Medulla oblongata (tissue), 1 donor: ENCODE data around the gene SOD2.
"Not testable (repeated sequence)": the region's sequence is repeated elsewhere in the genome, so short reads cannot be mapped to it uniquely, and the experiment has no call there.

ENCODE experiments used
- DNase-seq: peaks from one replicate; pipeline ENCODE4 v3.0.0-alpha.2; 2015; ENCODE audit errors: extremely low spot score

The SOD2 gene

DNA sequence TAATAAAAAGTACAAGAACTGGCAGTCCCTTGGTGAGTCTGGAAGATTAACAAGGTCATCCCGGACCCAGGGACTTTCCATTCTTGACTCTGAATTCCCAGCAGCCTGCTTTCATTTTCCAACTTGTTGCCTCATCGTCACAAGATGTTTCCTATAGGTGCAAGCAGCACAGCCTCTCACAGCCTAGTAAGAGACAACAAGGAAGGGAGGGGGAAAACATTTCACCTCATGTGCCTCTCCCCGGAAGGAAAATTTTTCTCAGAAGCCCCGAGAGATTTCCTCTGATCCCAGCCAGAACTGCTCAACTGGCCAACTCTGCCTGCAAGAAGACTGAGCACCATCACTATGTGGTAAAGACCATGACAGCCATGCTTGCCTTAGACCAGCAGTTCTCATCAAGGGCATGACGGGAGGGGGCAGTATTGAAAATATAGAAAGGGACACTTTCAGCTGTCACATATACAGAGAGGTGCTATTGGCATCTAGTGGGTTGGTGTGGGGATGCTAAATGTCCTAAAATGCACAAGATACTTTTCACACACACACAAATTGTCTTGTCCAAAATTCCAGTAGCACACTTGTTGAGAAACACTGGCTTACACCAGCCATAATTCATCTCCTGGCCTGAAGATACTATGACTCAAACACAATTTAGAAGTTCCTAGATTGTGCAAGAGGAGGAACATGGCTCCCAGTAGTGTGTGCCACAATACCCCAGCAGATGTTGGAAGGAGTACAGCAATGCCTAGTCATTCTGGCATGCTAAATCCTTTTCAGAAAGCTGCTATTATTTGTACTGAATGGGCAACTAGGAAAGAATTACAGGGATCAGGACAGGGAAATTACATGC, 23.4 kb upstream of the SOD2 start:
- DNase-seq: peak; percentile 73

DNA sequence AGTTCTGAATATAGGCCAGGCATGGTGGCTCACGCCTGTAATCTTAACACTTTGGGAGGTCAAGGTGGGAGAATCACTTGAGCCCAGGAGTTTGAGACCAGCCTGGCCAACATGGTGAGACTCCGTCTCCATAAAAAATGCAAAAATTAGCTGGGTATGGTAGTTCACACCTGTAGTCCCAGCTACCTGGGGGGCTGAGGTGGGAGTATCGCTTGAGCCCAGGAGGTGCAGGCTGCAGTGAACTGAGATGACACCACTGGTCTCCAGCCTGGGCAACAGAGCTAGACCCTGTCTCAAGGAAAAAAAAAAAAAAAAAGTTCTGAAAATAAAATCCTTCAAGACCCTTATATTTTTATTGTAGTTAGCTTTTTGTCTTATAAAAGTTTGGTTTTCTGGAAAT, 22.6 kb upstream of the SOD2 start:
- no peak for DNase-seq

DNA sequence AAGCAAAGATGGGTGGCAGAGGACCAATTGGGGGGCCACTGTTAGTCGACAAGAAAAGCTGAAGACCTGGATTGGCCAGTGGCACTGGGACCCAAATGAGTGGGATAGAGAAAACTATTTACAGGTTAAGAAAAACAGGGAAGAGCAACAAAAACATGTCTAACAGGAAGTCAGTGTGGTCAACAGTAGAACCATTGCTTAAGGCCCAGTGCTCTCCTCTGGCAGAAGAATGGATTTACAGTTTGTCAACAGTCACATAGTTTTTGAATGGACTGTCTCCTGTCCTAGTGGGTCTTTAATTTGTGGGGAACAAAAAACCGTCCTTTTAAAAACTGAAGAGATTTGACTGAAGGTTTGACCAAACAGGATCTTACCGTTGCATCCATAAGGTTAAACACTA, 22.1 kb upstream of the SOD2 start:
- no peak for DNase-seq

DNA sequence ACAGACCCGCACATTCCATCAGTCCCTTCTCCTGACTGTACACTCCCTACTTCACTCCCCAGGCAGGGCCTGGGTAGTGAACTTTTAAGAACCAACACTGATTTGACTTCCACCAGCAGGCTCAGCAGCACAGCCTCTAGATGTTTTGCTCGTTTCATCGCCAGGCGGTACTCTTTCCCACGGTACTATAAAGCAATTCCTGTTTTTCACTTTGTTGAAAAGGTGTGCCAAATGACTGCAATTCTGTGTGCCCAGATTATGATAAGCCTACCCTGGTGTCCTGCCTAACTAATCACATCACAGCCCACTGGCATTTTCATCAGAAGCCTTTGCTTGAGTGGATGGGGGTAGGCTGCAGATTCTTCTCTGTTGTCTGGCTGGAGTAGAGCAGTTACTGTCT, 21.4 kb upstream of the SOD2 start:
- DNase-seq: no peak

DNA sequence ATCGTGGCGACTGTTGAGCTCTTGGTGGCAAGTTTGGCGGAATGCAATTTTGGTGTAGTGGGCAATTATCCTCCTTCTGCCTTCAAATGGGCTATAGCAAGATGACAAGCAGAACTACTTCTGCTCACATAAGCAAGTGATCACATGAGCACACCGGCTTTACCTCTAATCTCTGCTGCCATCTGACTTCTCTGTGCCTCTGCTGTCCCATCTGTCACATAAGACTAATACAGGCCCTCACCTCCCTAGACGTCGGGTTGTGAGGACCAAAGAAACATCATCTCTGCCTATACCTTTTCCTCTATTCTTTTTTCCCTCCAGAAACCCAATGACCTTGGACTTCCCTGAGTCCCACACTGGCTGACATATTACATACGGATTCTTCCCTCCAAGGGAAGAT, 20.9 kb upstream of the SOD2 start:
- DNase-seq: no peak

DNA sequence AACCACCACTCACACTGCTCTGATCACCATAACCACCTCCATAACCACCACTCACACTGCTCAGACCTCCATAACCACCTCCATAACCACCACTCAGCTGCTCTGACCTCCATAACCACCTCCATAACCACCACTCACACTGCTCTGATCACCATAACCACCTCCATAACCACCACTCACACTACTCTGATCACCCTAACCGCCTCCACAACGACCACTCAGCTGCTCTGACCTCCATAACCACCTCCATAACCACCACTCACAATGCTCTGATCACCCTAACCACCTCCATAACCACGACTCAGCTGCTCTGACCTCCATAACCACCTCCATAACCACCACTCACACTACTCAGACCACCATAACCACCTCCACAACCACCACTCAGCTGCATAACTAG, 19.3 kb upstream of the SOD2 start:
- DNase-seq: not testable (repeated sequence)

DNA sequence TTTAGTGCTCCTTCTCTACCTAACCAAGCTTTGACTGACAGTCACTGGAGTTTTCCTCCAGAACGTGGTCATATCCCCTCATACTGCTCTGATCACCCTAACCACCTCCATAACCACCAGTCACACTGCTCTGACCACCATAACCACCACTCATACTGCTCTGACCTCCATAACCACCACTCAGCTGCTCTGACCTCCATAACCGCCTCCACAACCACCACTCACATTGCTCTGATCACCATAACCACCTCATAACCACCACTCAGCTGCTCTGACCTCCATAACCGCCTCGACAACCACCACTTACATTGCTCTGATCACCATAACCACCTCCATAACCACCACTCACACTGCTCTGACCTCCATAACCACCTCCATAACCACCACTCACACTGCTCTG, 17.6 kb upstream of the SOD2 start:
- not testable (repeated sequence) for DNase-seq

DNA sequence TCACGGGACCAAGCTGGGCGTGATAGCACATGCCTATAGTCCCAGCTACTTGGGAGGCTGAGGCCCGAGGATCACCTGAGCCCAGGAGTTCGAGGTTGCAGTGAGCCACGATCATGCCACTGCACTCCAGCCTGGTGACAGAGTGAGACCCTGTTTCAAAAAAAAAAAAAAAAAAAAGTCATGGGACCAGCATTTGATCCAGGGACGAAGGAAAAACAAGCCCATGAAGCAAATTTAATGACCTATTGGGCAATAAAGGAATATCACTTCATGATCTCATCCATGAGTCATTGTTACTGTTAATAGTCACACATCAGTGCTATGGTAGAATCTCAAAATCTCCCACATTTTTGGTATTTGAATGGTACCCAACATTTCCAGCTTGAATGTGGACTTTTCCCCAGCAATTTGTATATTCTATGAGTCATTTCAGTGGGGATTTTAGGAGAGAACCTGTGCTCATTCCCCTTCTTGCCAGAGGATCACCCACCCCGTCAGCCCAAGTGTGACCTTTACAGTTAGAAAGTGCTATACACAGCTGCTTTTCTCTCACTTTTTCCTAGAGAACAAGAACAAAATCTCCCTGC, 8.5 kb upstream of the SOD2 start:
- no peak for DNase-seq

DNA sequence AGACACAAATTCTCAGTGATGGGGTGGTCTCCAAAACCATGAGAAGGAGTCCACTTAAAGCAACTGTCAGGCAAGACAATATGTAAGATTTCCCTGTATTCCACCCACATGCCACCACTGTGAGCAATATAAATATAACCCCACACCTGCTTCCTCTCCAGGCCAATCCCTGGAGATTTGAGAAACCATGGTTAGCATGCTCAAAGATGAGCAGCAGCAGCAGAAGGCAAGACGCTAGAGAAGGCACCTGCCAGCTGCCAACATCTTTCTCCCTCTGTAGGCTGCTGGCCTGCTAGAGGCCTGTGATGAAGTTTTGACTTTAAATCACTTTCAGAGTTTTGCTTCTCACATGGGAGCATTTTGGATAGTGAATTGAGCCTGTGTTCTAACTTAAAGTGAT, 7.9 kb upstream of the SOD2 start:
- no peak for DNase-seq

DNA sequence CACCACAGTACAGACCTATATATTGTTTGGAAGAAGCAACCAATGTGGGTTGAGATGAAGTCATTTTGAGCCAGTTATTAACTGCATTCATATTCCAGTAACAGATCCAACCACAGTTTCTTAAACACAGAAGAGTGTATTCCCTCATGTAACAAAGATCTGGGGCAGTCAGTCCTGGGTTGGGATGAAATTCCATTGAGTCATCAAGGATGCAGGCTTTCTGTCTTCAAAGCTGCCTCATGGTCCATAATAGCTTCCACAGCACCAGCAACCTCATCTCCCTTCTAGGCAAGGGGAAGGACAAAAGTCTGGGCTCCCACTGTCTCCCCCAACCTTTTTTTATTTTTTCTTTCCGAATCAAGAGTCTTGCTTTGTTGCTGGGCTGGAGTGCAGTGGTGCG, 2.9 kb upstream of the SOD2 start:
- no peak for DNase-seq

DNA sequence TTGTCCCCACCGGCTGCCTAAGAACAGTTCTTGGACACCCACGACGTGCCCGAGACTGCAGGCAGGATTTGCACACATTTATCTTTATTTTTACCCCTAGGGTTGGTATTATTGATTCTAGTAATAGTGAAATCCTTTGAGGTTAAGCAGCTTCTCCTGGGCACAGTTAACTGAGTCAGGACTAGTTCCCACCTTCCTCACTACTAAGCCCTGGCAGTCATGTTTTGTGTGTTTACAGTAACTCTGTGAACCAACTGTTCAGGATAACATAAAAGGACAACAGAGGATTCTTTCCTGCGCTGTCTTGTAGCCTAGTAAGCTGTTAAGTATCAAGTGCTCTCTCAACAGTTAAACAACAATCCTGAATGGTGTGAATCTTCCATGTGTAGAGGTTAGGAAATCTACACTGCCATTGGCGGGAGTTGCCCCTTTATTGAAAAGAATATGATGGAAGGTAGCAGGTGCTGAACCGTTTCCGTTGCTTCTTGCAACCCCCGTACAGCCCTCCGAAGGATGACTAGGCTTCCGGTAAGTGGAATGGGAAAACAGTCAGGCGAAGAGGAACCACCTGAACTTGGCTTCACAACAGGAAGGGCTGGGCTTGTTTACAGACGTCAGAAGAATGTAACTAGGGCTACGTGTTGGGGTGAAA, 979 bp upstream of the SOD2 start:
- peak; percentile 43 for DNase-seq

DNA sequence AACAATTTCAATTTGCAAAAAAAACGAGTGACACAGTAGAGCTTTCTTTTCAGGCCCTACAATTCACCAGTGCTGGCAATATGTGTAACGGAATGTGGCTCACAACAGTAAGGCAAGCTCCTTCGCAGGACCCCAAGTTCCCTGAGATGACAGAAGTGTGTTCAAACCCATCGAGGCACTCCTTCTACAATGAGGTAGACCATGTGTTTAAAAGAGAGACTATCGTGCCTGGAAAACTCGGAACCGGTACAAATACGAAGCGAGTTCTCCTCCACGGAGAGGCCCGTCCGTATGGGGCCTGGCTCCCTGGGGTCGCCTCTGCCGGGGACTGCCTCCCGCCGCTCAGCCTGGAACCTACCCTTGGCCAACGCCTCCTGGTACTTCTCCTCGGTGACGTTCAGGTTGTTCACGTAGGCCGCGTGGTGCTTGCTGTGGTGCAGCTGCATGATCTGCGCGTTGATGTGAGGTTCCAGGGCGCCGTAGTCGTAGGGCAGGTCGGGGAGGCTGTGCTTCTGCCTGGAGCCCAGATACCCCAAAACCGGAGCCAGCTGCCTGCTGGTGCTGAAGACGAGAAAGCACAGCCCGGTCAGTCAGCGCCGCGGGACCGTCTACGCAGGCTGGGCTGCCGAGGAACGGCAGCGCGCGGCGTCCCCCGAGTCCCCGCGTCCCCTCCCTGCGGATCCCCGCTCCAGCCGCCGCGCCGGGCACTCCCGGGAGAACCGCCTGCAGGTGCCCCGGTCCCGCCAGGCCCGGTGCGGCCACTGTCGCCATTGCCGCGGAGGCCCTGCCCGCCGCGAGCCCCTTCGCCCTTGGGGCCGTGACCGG, 526 bp downstream of the SOD2 start:
- peak; percentile 33 for DNase-seq

DNA sequence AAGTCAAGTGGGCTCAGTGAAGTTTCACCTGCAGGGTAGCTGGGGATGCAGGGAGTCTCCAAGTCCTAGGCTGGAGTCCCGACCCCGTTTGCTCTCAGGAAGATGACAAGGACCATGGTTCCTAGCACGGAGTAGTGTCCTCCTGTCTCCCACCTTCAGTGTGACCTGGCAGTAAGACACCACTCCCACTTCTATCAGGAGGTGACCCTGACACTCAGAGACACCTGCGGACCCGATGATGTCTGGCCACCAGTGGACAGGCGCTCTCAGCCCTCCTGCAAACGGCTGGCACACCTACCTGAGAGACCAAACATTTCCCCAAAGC, 1.1 kb downstream of the SOD2 start:
- DNase-seq: no peak

DNA sequence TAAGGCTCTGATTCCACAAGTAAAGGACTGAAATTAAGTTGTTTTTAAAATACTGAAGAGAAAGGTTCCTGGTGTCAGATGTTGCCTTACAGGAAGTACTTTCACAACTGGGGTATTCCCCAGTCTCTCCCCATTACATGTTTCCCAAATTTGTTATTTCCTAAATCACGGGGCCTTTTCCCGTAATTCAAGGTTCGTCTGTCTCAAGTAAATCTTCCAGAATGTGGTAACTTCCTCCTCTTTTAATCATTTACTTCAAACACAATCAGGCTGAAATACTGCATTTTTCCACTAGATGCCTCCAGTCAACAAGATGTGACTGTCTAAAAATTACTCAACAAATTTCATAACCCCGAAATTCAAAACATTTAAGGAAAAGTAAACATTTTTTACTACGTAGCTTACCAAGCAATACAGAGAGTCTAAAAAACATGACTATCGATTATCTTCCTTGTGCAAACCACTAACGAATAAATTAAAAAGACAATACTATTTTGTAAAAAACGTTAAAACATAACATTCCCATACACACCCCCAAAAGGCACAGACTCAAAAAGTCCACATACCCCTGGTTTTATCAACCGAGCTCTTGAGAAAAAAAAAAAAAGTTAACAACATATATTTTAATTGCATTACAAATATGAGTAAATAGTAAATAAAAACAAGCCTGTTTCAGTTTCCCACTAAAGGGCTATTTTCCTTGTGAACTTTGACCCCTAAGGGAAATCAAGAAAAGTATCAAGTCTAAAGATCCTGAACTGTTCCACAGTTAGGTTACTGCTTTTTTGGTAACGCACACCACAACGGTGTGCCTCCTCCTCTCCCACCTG, 1.7 kb downstream of the SOD2 start:
- peak; percentile 91 for DNase-seq

DNA sequence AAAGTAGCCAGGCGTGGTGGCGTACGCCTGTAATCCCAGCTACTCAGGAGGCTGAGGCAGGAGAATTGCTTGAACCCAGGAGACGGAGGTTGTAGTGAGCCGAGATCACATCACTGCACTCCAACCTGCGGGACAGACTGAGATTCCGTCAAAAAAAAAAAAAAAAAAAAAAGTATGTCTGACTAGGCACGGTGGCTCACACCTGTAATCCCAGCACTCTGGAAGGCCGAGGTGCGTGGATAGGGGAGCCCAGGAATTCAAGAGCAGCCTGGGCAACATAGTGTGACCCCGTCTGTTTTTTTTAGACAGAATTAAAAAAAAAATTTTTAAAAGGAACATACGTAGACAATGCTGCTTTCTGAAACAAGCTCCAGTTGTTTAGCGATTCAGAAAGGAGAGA, 2.9 kb downstream of the SOD2 start:
- DNase-seq: not testable (repeated sequence)

DNA sequence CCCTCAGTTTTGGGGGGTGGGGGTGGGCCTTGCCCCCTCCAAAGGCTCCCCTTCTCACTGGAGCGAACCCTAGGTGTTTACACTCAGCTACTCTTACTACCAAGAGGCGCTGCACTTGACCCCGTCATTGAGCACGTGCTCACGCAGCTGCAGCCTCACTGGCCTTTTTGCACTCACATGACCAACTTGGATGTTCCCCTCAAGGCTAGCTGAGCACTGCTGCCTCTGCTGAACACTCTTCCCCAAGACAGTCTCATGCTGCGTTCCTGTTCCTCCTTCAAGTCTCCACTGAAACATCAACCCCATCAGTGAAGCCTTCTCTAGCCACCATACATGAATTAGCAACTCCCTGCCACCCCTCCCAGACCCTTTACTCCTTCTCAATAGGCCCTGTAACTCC, 4.0 kb downstream of the SOD2 start:
- DNase-seq: no peak

DNA sequence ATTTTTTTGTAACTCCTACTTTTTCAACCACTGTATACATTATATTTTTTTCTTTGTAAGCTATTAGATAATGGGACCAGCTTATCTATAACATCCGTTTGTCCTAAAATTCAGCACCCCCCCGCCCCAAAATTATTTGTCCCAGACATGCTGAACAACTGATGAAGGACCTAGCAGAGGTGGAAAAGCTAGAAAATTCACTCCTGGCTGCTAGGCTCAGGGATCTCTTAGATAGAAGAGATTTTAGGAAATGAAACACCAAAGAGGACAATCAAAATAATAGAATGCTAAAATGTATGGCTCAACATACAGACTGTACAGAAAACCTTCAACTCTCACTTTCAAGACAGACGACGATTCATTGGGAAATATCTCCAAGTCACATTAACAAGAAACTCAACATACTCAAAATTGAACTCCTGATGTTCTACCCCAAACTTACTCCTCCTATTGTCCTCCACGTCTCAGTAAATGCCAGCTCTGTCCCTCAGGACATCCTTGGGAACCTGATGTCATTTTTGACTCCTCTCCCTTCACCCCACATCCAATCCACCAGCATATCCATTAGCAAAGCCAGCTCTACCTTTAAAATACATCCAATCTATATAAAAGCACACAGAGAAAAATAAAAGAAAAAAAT, 4.7 kb downstream of the SOD2 start:
- no peak for DNase-seq

DNA sequence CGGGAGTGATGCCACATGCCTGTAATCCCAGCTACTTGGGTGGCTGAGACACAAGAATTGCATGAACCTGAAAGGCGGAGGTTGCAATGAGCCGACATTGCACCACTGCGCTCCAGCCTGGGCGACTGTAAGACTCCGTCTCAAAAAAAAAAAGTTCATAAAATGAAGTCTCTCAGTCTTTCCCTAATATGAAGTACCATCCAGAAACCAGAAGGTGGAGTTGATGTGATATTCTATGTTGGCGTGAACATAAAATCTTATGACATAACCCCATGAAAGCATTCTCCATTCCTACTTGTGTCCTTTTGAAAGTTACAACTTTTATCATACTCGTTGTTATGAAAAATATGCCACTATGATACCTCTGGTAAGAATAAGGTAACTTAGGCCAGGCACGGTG, 5.7 kb downstream of the SOD2 start:
- no peak for DNase-seq

DNA sequence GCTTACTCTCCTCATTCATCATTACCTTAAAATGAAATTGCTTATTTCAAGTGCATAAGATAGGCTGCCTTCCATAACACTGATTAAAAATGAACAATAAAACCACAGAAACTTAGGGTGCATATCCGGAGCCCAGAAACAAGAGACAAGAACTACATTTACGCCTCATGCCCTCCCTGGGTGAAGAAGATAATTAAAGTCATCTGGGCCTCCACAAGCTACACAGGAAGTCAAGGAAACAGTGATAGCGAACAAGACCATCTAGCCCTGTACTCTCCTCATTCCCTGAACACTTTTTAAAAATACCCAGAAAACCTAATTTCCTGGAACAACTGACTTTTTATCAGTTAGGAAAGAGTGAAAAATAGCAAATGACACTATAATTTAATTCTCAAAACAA, 6.3 kb downstream of the SOD2 start:
- DNase-seq: no peak

DNA sequence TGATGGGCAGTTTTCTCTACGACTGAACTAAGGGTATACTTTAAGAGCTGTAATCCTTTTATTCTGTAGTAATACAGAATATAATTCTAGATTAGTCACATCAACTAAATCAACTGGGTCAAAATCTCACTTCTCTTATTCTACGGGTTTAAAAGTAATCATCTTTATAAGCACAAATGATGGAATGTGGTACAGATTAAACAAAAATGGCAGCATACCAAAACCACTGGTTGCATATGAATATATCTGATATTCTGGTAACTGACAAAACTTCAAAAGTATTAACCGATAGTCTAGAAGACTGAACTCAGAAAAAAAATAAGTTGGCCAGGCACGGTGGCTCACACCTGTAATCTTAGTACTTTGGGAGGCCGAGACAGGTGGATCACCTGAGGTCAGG, 7.0 kb downstream of the SOD2 start:
- no peak for DNase-seq

DNA sequence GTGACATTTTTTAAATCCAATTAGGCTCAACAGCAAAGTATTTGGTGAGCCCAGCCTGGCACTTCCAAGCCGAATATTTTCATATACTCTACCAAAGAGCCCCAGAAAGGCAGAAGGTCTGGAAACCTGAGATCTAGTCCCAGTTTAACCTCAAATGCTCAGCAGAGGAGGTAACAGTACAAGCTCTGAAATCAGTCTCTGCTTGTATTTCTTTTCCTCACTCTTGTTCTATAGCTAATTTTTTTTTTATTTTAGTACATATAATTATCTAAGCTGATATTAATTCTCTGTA, 9.1 kb downstream of the SOD2 start:
- DNase-seq: no peak
